Stimulated activated CD8-positive, alpha-beta memory T cell treated with anti-CD3 and anti-CD28 coated beads, Interleukin-15, amount 100 ng/mL, for 1 hour (primary cell): ENCODE results near the gene COMMD1.
"Not testable (repeated sequence)": the region's sequence is repeated elsewhere in the genome, so short reads cannot be mapped to it uniquely, and the experiment has no call there.

Experiments used
- DNase-seq: peaks from one replicate; pipeline ENCODE4 v3.0.0-alpha.2; 2020; ENCODE audit warnings: low read depth

COMMD1 gene

GRCh38 chr2:62030902-62031301, 125.4 kb downstream of the COMMD1 start:
- DNase-seq, result no peak

DNA sequence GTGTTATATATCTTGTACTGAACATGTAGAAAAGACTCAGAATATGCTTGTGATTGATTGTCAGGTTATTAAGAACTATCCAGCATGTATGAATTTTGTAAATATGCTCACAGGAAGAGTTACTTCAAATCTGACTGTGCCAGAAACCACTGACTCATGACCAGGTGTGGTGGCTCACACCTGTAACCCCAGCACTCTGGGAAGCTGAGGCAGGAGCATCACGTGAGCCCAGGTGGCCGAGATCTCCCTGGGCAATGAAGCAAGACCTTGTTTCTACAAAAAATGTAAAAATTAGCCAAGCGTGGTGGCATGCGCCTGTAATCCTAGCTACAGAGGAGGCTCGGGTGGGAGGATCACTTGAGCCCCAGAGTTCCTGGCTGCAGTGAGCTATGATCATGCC, 126.6 kb downstream of the COMMD1 start:
- no peak for DNase-seq

DNA sequence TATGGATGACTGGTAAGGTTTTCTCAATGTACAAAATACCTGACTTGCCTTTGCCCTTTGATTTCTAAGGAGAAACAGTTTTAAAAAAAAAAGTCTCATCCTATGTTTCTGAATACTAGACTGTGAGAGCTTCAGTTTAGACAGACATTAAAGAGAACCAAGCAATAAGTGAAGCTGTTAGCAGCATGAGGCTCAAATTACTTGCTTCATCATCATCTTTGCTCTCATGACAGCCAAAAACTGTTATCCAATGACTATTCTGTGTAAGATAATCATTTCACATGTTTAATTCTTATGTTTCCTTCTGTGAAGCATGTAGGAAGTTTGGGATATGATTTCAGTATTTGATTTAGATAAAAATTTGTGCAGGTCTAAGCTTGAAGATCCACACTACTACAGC, 129.2 kb downstream of the COMMD1 start:
- DNase-seq, result no peak

GRCh38 chr2:62036229-62036628, 130.8 kb downstream of the COMMD1 start:
- DNase-seq, result no peak

- DNase-seq, result no peak
Observed at GRCh38 chr2:62036761-62037250, 131.3 kb downstream of the COMMD1 start.

- no peak for DNase-seq
Observed at GRCh38 chr2:62038975-62039771, 133.7 kb downstream of the COMMD1 start.

- DNase-seq, result no peak
Observed at GRCh38 chr2:62040926-62041325, 135.5 kb downstream of the COMMD1 start.

DNA sequence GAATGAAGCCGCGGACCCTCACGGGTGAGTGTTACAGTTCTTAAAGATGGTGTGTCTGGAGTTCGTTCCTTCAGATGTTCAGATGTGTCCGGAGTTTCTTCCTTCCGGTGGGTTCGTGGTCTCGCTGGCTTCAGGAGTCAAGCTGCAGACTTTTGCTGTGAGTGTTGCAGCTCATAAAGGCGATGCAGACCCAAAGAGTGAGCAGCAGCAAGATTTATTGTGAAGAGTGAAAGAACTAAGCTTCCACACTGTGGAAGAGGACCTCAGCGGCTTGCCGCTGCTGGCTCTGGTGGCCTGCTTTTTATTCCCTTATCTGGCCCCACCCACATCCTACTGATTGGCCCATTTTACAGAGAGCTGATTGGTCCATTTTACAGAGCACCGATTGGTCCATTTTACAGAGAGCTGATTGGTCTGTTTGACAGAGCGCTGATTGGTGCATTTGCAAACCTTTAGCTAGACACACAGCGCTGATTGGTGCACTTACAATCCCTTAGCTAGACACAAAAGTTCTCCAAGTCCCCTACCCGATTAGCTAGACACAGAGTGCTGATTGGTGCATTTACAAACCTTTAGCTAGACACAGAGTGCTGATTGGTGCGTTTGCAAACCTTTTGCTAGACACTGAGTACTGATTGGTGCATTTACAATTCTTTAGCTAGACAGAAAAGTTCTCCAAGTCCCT, 136.4 kb downstream of the COMMD1 start:
- not testable (repeated sequence) for DNase-seq

DNA sequence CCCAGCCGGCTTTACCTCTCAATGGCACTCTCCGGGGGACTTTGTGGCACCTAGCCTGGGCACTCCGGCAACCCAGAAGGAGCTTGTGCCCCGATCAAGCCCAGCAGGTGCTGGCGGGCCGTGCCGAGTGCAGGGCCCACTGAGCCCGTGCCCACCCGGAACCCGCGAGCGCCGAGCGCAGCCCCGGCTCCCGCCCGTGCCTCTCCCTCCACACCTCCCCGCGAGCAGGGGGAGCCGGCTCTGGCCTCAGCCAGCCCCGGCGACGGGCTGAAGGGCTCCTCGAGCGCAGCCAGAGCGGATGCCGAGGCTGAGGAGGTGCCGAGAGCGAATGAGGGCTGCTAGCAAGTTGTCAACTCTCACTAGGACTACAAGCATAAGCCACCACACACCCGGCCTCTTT, 136.9 kb downstream of the COMMD1 start:
- no peak for DNase-seq

DNA sequence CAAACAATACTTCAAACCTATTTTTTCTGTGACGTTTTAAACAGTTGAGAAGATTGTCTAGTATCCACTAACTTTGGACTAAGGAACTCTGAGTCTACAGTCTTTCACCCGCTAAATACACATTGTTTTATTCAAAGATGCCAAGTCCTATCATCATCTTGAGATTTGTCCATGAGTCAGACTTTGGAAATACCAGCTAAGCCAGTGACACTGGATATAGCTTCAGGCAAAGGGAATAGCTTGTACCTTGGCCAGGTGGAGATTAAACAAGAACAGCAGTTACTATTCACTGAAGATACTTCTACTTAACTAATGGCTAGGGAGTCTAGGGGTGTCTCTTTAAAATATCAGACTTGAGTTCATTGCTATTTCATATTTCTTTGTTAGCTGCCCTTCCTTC, 137.5 kb downstream of the COMMD1 start:
- no peak for DNase-seq

- DNase-seq, result no peak
Observed at GRCh38 chr2:62045017-62045543, 139.6 kb downstream of the COMMD1 start.

- no peak for DNase-seq
Observed at GRCh38 chr2:62046141-62046540, 140.7 kb downstream of the COMMD1 start.

DNA sequence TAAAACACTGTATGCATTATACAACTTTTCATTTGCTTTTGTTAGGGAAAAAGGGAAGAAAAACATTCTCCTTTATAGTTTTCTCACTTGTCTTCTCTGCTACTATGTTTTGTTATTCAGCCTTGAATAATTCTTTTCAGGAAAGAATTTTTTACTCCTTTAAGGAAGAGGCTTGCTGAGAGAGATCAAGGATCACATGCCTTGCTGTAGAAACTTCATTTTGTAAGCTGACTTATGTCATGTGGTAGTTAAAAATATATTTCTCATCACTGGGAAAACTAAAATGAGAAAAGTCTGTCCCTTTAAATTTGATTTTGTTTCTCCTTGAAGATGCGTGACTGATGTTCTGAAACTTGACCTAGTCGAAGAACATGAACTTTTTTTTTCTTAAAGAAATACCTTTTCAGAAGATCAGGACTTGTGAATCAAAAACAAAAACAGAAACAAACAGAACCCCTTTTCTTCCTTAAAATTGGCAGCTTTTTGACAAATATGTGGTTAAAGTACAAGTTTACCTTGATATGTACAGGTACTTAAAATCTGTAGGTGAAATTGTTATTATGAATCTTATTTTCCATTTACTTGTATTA, 145.1 kb downstream of the COMMD1 start:
- DNase-seq, result no peak

- no peak for DNase-seq
Observed at GRCh38 chr2:62054029-62054791, 148.7 kb downstream of the COMMD1 start.

- no peak for DNase-seq
Observed at GRCh38 chr2:62054916-62055450, 149.5 kb downstream of the COMMD1 start.

- no peak for DNase-seq
Observed at GRCh38 chr2:62055724-62056336, 150.4 kb downstream of the COMMD1 start.

- no peak for DNase-seq
Observed at GRCh38 chr2:62056341-62056740, 150.9 kb downstream of the COMMD1 start.

DNA sequence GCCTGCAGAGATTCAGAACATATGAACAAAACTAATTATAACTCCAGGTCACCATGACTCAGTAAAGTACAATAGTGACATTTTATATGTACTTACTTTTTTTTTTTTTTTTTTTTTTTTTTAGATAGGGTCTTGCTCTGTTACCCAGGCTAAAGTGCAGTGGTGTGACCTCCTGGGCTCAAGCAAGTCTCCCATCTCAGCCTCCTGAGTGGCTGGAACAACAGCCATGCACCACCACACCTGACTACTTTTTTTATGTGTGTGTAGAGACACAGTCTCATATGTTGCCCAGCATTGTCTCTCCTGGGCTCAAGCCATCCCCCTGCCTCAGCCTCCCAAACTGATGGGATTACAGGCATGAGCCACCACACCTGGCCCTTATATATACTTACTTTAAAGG, 159.8 kb downstream of the COMMD1 start:
- no peak for DNase-seq

DNA sequence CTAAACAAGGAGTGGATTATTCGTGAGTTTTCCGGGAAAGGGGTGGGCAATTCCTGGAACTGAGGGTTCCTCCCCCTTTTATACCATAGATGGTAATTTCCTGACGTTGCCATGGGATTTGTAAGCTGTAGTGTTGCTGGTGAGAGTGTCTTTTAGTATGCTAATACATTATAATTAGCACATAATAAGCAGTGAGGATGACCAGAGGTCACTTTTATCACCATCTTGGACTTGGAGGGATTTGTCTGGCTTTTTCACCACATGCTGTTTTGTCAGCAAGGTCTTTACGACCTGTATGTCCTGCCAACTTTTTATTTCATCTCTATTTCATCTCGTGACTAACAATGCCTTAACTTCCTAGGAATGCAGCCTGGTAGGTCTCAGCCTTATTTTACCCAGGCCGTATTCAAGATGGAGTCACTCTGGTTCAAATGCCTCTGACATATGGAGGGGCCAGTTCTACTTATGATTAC, 165.7 kb downstream of the COMMD1 start:
- no peak for DNase-seq

DNA sequence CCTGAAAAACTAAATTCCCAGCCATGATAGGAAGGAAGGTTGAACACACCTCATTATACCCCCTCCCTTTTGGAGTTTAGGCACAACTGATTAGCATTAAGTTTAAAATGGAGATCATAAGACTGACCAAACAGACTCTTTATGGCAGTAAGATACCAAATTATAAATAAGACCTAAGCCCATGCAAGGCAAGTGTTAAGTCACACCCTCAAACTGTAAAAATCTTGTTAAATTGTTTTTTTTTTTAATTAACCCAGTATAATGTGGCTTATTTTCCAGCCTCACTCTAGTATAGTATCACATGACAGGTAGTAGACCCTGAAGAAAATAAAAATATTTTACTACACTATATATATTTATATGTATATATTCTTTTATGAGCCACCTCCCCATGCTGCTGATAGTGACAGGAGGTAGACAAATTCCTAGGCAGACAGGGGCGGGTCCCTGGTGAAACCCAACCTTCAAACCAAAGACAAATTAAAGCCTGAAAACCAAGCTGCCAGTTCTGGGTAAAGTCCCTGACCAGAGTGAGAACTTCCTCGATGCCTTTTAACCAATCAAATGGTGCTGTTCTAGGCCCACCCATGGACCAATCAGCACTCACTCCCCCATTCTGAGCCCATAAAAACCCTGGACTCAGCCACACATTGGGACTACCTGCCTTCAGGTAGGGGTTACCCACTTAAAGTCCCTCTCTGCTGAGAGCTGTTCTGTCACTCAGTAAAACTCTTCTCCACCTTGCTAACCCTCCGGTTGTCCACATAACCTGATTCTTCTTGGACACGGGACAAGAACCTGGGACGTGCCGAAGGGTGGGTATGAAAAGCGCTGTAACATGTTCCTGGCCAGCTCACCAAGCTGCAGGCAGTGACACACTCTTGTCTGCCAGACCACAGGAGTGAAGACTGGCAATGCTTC, 166.5 kb downstream of the COMMD1 start:
- DNase-seq, result no peak
